Transverse colon (tissue), 4 donors: ENCODE results near the gene THSD7A. TPM values are rescaled to one million over a fixed set of nuclear protein-coding genes. Genes with fewer than 3 reads are reported as not detected.

Experiments used
- DNase-seq: peaks from one replicate; pipeline ENCODE4 v3.0.0-alpha.2; 2019
- H3K27ac ChIP-seq, 4 donors: fragments of 200-600 bp; sonication (generic); 2 replicates each; pipeline ENCODE4 v1.5.1; 2016 to 2018; ENCODE audit warnings: inconsistent platforms in 4 of 4
- H3K27me3 ChIP-seq: fragments of 200-600 bp; sonication (generic); 2 replicates; pipeline ENCODE4 v1.5.1; 2017; ENCODE audit warnings: inconsistent platforms
- H3K36me3 ChIP-seq, 4 donors: fragments of 200-600 bp; sonication (generic); 2 replicates each; pipeline ENCODE4 v1.5.1; 2017 to 2019; ENCODE audit warnings: inconsistent platforms in 4 of 4
- H3K4me1 ChIP-seq, 4 donors: fragments of 200-600 bp; sonication (generic); 2 replicates each; pipeline ENCODE4 v1.5.1; 2017 to 2020; ENCODE audit warnings: inconsistent platforms in 4 of 4
- H3K4me3 ChIP-seq, 4 donors: fragments of 200-600 bp; sonication (generic); 1 replicate in 1 of 4; 2 replicates in 3 of 4; pipeline versions ENCODE4 v1.5.1 to v1.6.1; 2017 to 2019; ENCODE audit warnings: inconsistent platforms in 4 of 4
- H3K9me3 ChIP-seq, 2 donors: fragments of 200-600 bp; sonication (generic); 2 replicates each; pipeline ENCODE4 v1.5.1; 2017 to 2019; ENCODE audit warnings: inconsistent platforms in 2 of 2
- CTCF ChIP-seq, 5 experiments: fragments of 200-600 bp in 3 of 5; fragments of 450-650 bp in 2 of 5; sonication (generic) in 3 of 5; IDR thresholded peaks; 1 replicate in 2 of 5; 2 replicates in 3 of 5; pipeline ENCODE4 v1.5.1; 2016 to 2017; ENCODE audit warnings: antibody characterized with exemption in 5 of 5, inconsistent platforms in 3 of 5, mild to moderate bottlenecking in 2 of 5, moderate library complexity in 1 of 5
- EP300 ChIP-seq: sonication (generic); formaldehyde crosslinking; IDR thresholded peaks from one replicate; pipeline ENCODE4 v1.6.1; 2017; ENCODE audit warnings: antibody characterized with exemption, low read depth
- POLR2A ChIP-seq: fragments of 450-650 bp; IDR thresholded peaks from one replicate; pipeline ENCODE4 v1.6.1; 2016; ENCODE audit warnings: antibody characterized with exemption, mild to moderate bottlenecking, moderate library complexity
- POLR2AphosphoS5 ChIP-seq, 3 donors: sonication (generic); formaldehyde crosslinking; IDR thresholded peaks; one replicate each; pipeline ENCODE4 v1.6.1; 2016; ENCODE audit warnings: antibody characterized with exemption in 3 of 3
- WGBS, 2 donors: methylation state at CpG; one replicate each; pipeline ENCODE4 v1.1.5; 2018; ENCODE audit warnings: low coverage in 1 of 2; 5-methylcytosine and 5-hydroxymethylcytosine counted together
- in situ Hi-C, 4 donors: fragments of 200-750 bp; cut with MboI; loops; one replicate each; pipeline versions ENCODE4 v1.15.0 to v1.15.1; 2017; ENCODE audit warnings: low sequenced_read_pairs in 3 of 4, low pct_ligation_motif_present in 1 of 4, low pct_unique_long_range_greater_than_20kb in 1 of 4
- intact Hi-C: fragments of 100-400 bp; cut with DNase I; formaldehyde crosslinking; loops from one replicate; pipeline ENCODE4 v1.15.1; 2023; ENCODE audit warnings: low total_unique reads
- total RNA-seq, 4 donors: library from RNA; depleted of rRNA; stranded (reverse); fragments of >200 nt; gene quantifications; one replicate each; pipeline ENCODE4 v1.1.0, GENCODE V29; 2016

THSD7A gene
- total RNA-seq, 4 donors from 2014 or later: 1.9 to 18.9 (median 2.0) TPM

DNA sequence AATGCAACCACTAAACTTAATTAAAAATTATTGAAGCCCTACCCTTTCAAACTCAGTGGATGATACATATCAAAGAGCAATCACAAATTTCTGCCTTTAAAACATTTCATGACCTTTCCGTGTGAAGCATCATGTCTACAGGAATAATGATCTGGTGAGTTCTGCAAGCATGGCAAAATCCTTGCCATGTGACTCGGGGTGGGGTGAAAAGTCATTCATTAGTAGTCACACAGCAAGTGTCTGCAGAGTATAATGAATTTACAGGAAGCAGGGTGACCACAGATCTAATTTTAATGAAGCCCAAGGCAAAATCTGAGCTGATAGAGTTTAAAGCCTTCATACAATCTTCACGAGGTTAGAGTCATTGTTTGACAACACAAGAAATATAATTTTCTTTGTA is 351.9 kb downstream of the THSD7A start:
- no peaks in the 10 kb centered on the region for H3K27me3 ChIP-seq
- WGBS, 2 donors: 69 to 71% methylated on average over 3 of the region's 3 CpGs
- intact Hi-C loops: no loop called here
- in situ Hi-C loops: loop anchor here in 1 of 4 donors (25.0 kb wide), 1 partner anchor 93 kb away; no protein-coding TSS in a partner anchor
- DNase-seq: no peak
- H3K4me3 ChIP-seq: no peak overlapping the region
- TF ChIP-seq EP300: no peak
- no peak for TF ChIP-seq POLR2A
- no peak for TF ChIP-seq CTCF (IDR thresholded peaks at IDR 0.05)
- TF ChIP-seq POLR2AphosphoS5 (IDR thresholded peaks at IDR 0.05): no peak
- H3K27ac ChIP-seq: no peak overlapping the region
- no peaks in the 10 kb centered on the region for H3K4me1 ChIP-seq
- no peaks in the 10 kb centered on the region for H3K36me3 ChIP-seq
- no peaks in the 10 kb centered on the region for H3K9me3 ChIP-seq

- no peaks in the 10 kb centered on the region for H3K36me3 ChIP-seq
- H3K9me3 ChIP-seq: no peaks in the 10 kb centered on the region
- H3K27me3 ChIP-seq: no peaks in the 10 kb centered on the region
- no peak overlapping the region for H3K4me3 ChIP-seq
- intact Hi-C loops: no loop called here
- TF ChIP-seq EP300 (no peak), POLR2A (no peak), POLR2AphosphoS5 (IDR thresholded peaks at IDR 0.05) (no peak), CTCF (IDR thresholded peaks at IDR 0.05) (no peak)
- no peak overlapping the region for H3K27ac ChIP-seq
- H3K4me1 ChIP-seq: no peaks in the 10 kb centered on the region
- in situ Hi-C loops: loop anchor here in 1 of 4 donors (25.0 kb wide), 1 partner anchor 92 kb away; no protein-coding TSS in a partner anchor
- 79 to 83% methylated on average over 2 to 3 of the region's 3 CpGs for WGBS, 2 donors
- no peak for DNase-seq
Measured at GRCh38 chr7:11478882-11479281, 353.1 kb downstream of the THSD7A start.

GRCh38 chr7:11478426-11478825 is 353.6 kb downstream of the THSD7A start:
- no peak for DNase-seq
- in situ Hi-C loops: loop anchor here in 1 of 4 donors (25.0 kb wide), 1 partner anchor 91 kb away; no protein-coding TSS in a partner anchor
- intact Hi-C loops: no loop called here
- H3K4me1 ChIP-seq: no peaks in the 10 kb centered on the region
- no peaks in the 10 kb centered on the region for H3K36me3 ChIP-seq
- no peaks in the 10 kb centered on the region for H3K9me3 ChIP-seq
- WGBS, 2 donors: 85 to 92% methylated on average over 1 of the region's 1 CpG
- no peak overlapping the region for H3K4me3 ChIP-seq
- no peak for TF ChIP-seq POLR2AphosphoS5 (IDR thresholded peaks at IDR 0.05)
- TF ChIP-seq EP300: no peak
- no peak for TF ChIP-seq CTCF (IDR thresholded peaks at IDR 0.05)
- no peak for TF ChIP-seq POLR2A
- H3K27me3 ChIP-seq: no peaks in the 10 kb centered on the region
- no peak overlapping the region for H3K27ac ChIP-seq

DNA sequence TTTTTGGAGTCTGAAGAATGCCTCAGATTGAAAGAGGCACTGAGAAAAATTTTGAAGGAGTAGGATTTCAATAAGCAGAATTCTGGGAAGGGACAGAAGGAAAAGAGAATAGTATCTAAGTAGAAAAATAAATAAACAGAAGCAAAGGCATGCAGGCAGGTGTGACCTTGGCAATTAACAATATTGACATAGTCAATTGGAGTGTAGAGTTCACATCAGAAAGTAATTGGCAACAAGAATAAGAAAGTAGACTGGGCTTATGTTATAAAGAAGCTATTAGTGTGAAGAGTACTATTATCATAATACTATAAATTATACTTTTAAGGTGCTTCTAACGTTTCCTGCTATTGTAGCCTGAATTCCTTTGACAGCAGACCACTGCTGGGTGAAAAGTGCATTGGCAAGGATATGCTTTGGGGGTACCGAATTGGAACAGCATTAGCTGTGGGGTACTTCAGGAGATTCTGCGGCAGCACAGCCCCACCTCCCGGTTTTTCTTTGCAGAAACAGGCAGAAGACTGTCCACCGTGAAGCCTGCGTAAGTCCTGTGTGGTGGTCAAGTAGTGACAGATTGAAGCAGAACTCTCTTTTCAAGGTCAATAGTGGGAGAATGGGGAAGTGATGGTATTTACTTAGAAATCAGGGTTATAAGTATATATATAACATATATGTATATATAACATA is 357.0 kb downstream of the THSD7A start:
- DNase-seq: no peak
- H3K4me3 ChIP-seq: no peak overlapping the region
- intact Hi-C loops: no loop called here
- no peaks in the 10 kb centered on the region for H3K36me3 ChIP-seq
- peaks cover 0 to 9% (median 0%) of the 10 kb centered on the region in 4 donors for H3K4me1 ChIP-seq
- 55 to 76% methylated on average over 2 to 6 of the region's 6 CpGs for WGBS, 2 donors
- in situ Hi-C loops: loop anchor here in 1 of 4 donors (25.0 kb wide), 1 partner anchor 88 kb away; no protein-coding TSS in a partner anchor
- no peak for TF ChIP-seq CTCF (IDR thresholded peaks at IDR 0.05)
- TF ChIP-seq POLR2AphosphoS5 (IDR thresholded peaks at IDR 0.05): no peak
- no peak for TF ChIP-seq EP300
- no peak for TF ChIP-seq POLR2A
- no peaks in the 10 kb centered on the region for H3K27me3 ChIP-seq
- H3K9me3 ChIP-seq: no peaks in the 10 kb centered on the region
- H3K27ac ChIP-seq: no peak overlapping the region
